Transverse colon (tissue), 4 donors: ENCODE measurements around the gene TAP1.

Source experiments
- CTCF ChIP-seq, 5 experiments: fragments of 200-600 bp in 3 of 5; fragments of 450-650 bp in 2 of 5; sonication (generic) in 3 of 5; IDR thresholded peaks; 1 replicate in 2 of 5; 2 replicates in 3 of 5; pipeline ENCODE4 v1.5.1; 2016 to 2017; ENCODE audit warnings: antibody characterized with exemption in 5 of 5, inconsistent platforms in 3 of 5, mild to moderate bottlenecking in 2 of 5, moderate library complexity in 1 of 5
- POLR2A ChIP-seq: fragments of 450-650 bp; IDR thresholded peaks from one replicate; pipeline ENCODE4 v1.6.1; 2016; ENCODE audit warnings: antibody characterized with exemption, mild to moderate bottlenecking, moderate library complexity
- POLR2AphosphoS5 ChIP-seq, 3 donors: sonication (generic); formaldehyde crosslinking; IDR thresholded peaks; one replicate each; pipeline ENCODE4 v1.6.1; 2016; ENCODE audit warnings: antibody characterized with exemption in 3 of 3

GRCh38 chr6:32843331-32843978, 10.0 kb downstream of the TAP1 start:
- no peak for TF ChIP-seq CTCF (IDR thresholded peaks at IDR 0.05)
- TF ChIP-seq POLR2A, result no peak
- TF ChIP-seq POLR2AphosphoS5 (IDR thresholded peaks at IDR 0.05), result no peak
